DMS153 treated with DMSO at 0.1 percent for 48 hours (cell line): ENCODE results near the gene ACSL3.
"Not testable (repeated sequence)": the region's sequence is repeated elsewhere in the genome, so short reads cannot be mapped to it uniquely, and the experiment has no call there.

Experiments
- DNase-seq: peaks from one replicate; lab custom pipeline; 2025; ENCODE audit not compliant: unreplicated experiment; lab: John Stamatoyannopoulos, UW

The ACSL3 gene

GRCh38 chr2:222968550-222969155, 107.8 kb downstream of the ACSL3 start:
- DNase-seq, result no peak

DNA sequence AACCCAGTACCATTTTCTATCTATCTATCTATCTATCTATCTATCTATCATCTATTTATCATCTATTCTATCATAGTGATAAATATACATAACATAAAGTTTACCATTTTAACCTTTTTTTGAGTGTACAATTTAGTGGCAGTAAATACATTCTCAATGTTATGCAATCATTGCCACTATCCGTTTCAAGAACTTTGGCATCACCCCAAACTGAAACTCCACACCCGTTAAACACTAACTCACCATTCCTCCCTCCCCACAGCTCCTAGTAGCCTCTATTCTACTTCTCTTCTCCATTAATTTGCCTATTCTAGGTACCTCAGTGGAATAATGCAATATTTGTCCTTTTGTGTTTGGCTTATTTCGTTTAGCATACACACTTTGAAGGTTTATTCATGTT, 108.7 kb downstream of the ACSL3 start:
- no peak for DNase-seq

GRCh38 chr2:222972420-222972819, 111.6 kb downstream of the ACSL3 start:
- DNase-seq, result no peak

DNA sequence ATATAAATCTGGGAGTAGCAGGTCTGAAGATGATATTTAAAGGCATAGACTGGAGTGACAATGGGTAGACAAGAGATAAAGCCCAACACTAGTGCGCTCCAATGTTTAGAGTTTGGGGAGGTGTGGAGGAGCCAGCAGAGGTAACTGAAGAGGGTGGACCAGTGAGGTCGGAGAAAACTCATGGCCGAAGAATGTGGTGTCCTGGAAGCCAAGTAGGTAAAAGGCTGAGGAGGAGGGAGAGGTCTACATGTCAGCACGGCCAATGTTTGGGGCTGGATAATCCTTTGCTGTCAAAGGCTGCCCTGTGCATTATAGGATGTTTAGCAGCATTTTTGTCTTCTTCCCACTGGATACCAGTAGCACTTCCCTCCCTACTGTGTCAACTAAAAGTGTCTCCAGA, 112.4 kb downstream of the ACSL3 start:
- no peak for DNase-seq

- DNase-seq, result no peak
Measured at GRCh38 chr2:222973733-222974132, 112.9 kb downstream of the ACSL3 start.

- no peak for DNase-seq
Measured at GRCh38 chr2:222976521-222977061, 115.8 kb downstream of the ACSL3 start.

GRCh38 chr2:222977121-222977520, 116.3 kb downstream of the ACSL3 start:
- DNase-seq, result no peak

DNA sequence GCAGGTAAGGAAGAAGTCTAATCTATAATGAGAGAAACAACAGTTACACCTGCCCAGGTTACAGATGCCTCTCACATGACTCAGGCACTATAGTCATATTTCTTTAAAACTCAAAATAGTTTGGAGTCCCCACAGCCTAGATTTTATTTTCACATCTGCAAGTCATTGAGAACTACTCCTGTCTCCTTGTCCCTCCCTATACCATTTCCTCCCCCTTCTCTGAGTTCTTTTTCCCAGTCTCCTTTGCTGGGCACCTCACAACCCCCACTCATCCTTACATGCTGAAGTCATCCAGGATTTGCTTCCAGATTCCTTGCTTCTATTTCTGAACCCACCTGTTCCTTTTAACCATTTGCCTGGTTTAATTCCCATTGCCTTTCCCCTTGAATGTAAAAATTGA, 118.0 kb downstream of the ACSL3 start:
- DNase-seq, result no peak

- no peak for DNase-seq
Measured at GRCh38 chr2:222979484-222979883, 118.6 kb downstream of the ACSL3 start.

GRCh38 chr2:222982010-222982908, 121.4 kb downstream of the ACSL3 start:
- peak; percentile 53 for DNase-seq

GRCh38 chr2:222982909-222983265, 122.1 kb downstream of the ACSL3 start:
- no peak for DNase-seq

GRCh38 chr2:222984908-222985307, 124.1 kb downstream of the ACSL3 start:
- no peak for DNase-seq

DNA sequence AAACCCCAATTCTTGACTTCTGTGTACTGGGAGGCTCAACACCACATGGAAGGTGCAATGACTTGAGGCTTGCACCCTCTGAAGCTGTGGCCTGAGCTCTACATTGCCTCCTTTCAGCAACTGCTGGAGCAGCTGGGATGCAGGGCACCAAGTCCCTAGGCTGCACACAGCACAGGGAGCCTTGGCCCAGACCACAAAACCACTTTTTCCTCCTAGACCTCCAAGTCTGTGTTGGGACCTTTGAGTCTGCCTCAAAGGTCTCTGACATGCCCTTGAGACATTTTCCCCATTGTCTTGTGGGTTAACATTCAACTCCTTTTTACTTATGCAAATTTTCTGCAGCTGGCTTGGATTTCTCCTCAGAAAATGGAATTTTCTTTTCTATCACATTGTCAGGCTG, 128.6 kb downstream of the ACSL3 start:
- DNase-seq, result no peak

- DNase-seq, result not testable (repeated sequence)
Measured at GRCh38 chr2:222990206-222990605, 129.4 kb downstream of the ACSL3 start.

DNA sequence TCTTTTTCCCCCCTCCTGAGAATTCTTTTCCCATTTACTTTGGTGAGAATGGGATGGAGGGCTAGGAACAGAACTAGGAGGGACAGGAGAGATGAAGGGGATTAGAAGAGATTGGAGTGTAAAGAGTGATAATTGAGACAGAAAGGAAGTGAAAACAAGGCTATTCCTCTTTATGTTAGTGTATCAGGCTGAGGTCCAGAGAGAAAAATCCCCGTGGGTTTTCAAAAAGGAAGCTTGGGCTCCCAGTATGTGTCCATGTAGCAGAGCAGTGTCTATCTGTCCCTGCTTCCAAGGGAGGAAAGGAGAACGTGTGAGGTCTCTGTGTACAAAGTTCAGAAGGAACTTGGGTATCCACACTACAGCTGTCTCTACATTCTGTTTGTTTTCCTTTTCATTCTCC, 131.3 kb downstream of the ACSL3 start:
- no peak for DNase-seq
